ENCODE results near the gene SP9. TPM values are rescaled to one million over a fixed set of nuclear protein-coding genes. Genes with fewer than 3 reads are reported as not detected.

The SP9 gene
- polyA plus RNA-seq, 2 of the 4 experiments (the other 2 are of a cell fraction) = 3.3 to 3.8 TPM

- Histone ChIP-seq H3K4me1 (peaks cover 16% of the 10 kb centered on the region), H3K4me2 (no peak overlapping the region), H3K9me3 (no peaks in the 10 kb centered on the region), H3K27ac (no peak overlapping the region), H3K4me3 (no peak overlapping the region)
- ChIA-PET CTCF (interaction anchor here (0.7 to 1.2 kb wide), 4 partner anchors 11 to 922 kb away, joined by 3 read pairs; no protein-coding TSS in a partner anchor), POLR2A (no interaction called here)
- ATAC-seq (no peak), FAIRE-seq (no peak), DNase-seq (ENCODE audit: low read depth in 1 of 2, low spot score in 1 of 2) (no peak)
- 96% methylated on average over 2 of the region's 2 CpGs for WGBS (ENCODE audit: missing lambda C conversion rate)
- TF ChIP-seq EP300 (IDR thresholded peaks at IDR 0.05) = no peak
- TF ChIP-seq HOXB5 (CRISPR knock-in tag; IDR thresholded peaks at IDR 0.05) = no peak
- no peak for TF ChIP-seq GATA3 (IDR thresholded peaks at IDR 0.05; ENCODE audit: borderline replicate concordance)
- no peak for TF ChIP-seq MYC (IDR thresholded peaks at IDR 0.05; ENCODE audit: borderline replicate concordance, low read length)
- TF ChIP-seq MAFK (IDR thresholded peaks at IDR 0.05; ENCODE audit: partially characterized antibody) = no peak
- TF ChIP-seq POLR2A (IDR thresholded peaks at IDR 0.05; ENCODE audit: low read length) = no peak
- no peak for TF ChIP-seq ZFP36 (IDR thresholded peaks at IDR 0.05; ENCODE audit: borderline replicate concordance, partially characterized antibody)
- TF ChIP-seq JUN (IDR thresholded peaks at IDR 0.05) = no peak
- TF ChIP-seq POLR2AphosphoS2 (conservative IDR thresholded peaks at IDR 0.05; ENCODE audit: low read length) = no peak
- no peak for TF ChIP-seq PBX3 (IDR thresholded peaks at IDR 0.05)
Measured at GRCh38 chr2:174324530-174324929, 10.2 kb upstream of the SP9 start.

- H3K9me3 ChIP-seq = no peaks in the 10 kb centered on the region
- POLR2A ChIA-PET = interaction anchor here (0.5 to 1.3 kb wide), 3 partner anchors 77 to 1780 kb away, joined by 3 to 9 read pairs (median 4); partner anchors contain the start of gene OLA1
- CTCF ChIA-PET = interaction anchor here (3.9 kb wide), 1 partner anchor 11 kb away, joined by 14 read pairs; no protein-coding TSS in a partner anchor
- 73% methylated on average over 30 of the region's 30 CpGs for WGBS (ENCODE audit: missing lambda C conversion rate)
- peaks cover 17% of the 10 kb centered on the region for H3K4me1 ChIP-seq
- peak overlapping the region; percentile 63 to 86 for H3K27ac ChIP-seq
- H3K4me2 ChIP-seq = peak overlapping the region; percentile 88
- no peak for FAIRE-seq
- TF ChIP-seq MAX (IDR thresholded peaks at IDR 0.05) = no peak
- no peak for TF ChIP-seq BCL3 (IDR thresholded peaks at IDR 0.05)
- TF ChIP-seq ATOH8 (CRISPR knock-in tag; IDR thresholded peaks at IDR 0.05; ENCODE audit: low read depth) = no peak
- no peak for TF ChIP-seq HES2 (IDR thresholded peaks at IDR 0.05)
- peak; percentile 34 for TF ChIP-seq CHD2 (IDR thresholded peaks at IDR 0.05; ENCODE audit: low read length, partially characterized antibody)
- peak overlapping the region; percentile 51 for H3K4me3 ChIP-seq
- DNase-seq (ENCODE audit: low read depth in 1 of 2, low spot score in 1 of 2) = peak in 1 of 2 experiments; percentile 33
- peak in 1 of 2 experiments; percentile 24; a peak in 3 of 6 replicates for ATAC-seq
Measured at GRCh38 chr2:174325373-174326160, 9.2 kb upstream of the SP9 start.

GRCh38 chr2:174326161-174327020, 8.4 kb upstream of the SP9 start:
- peaks cover 17% of the 10 kb centered on the region for H3K4me1 ChIP-seq
- POLR2A ChIA-PET = interaction anchor here (0.5 to 1.3 kb wide), 3 partner anchors 11 to 1780 kb away, joined by 3 to 9 read pairs (median 4); partner anchors contain the start of gene OLA1
- H3K27ac ChIP-seq = peak overlapping the region; percentile 63 to 86
- WGBS (ENCODE audit: missing lambda C conversion rate) = 39% methylated on average over 45 of the region's 63 CpGs
- peak overlapping the region; percentile 51 for H3K4me3 ChIP-seq
- CTCF ChIA-PET = interaction anchor here (0.8 to 3.9 kb wide), 6 partner anchors 11 to 246 kb away, joined by 3 to 14 read pairs (median 3); no protein-coding TSS in a partner anchor
- peak overlapping the region; percentile 88 for H3K4me2 ChIP-seq
- no peaks in the 10 kb centered on the region for H3K9me3 ChIP-seq
- TF ChIP-seq MYC (IDR thresholded peaks at IDR 0.05; ENCODE audit: borderline replicate concordance, low read length) = no peak
- TF ChIP-seq E2F6 (IDR thresholded peaks at IDR 0.05; ENCODE audit: borderline replicate concordance, low read depth) = peak; percentile 75; the same call in 1 of the 2 replicates
- peak in 1 of 2 experiments; percentile 46 for DNase-seq (ENCODE audit: low read depth in 1 of 2, low spot score in 1 of 2)
- no peak for FAIRE-seq
- ATAC-seq = peak; percentile 40 to 63; a peak in 3 of 6 replicates
